Small intestine (tissue), 7 donors: ENCODE data around the gene EPAS1. TPM values are rescaled to one million over a fixed set of nuclear protein-coding genes. Genes with fewer than 3 reads are reported as not detected.

Experiments used
- DNase-seq, 2 donors: peaks; one replicate each; pipeline versions ENCODE4 v3.0.0 to v3.0.0-alpha.2; 2013
- FAIRE-seq: peaks from 2 replicates; lab custom pipeline; 2012; peaks lifted over from hg19 to GRCh38; lab: Jason Lieb, UNC
- H3K27ac ChIP-seq, 3 donors: one replicate each; pipeline ENCODE4 v1.5.1; 2013; ENCODE audit warnings: low read length in 2 of 3, mild to moderate bottlenecking in 2 of 3, control low read depth in 1 of 3, inconsistent platforms in 1 of 3, low read depth in 1 of 3, moderate library complexity in 1 of 3
- H3K27me3 ChIP-seq, 3 donors: one replicate each; pipeline ENCODE4 v1.6.1; 2013; ENCODE audit warnings: low read length in 3 of 3, inconsistent platforms in 1 of 3; ENCODE audit not compliant: control insufficient read depth in 3 of 3, insufficient read depth in 3 of 3
- H3K36me3 ChIP-seq, 3 donors: one replicate each; pipeline ENCODE4 v1.6.1; 2013; ENCODE audit warnings: low read length in 3 of 3, inconsistent platforms in 1 of 3, low read depth in 1 of 3, mild to moderate bottlenecking in 1 of 3, moderate library complexity in 1 of 3; ENCODE audit not compliant: control insufficient read depth in 3 of 3, insufficient read depth in 2 of 3
- H3K4me1 ChIP-seq, 3 donors: one replicate each; pipeline ENCODE4 v1.6.1; 2013; ENCODE audit warnings: low read length in 2 of 3, inconsistent platforms in 1 of 3, low read depth in 1 of 3, mild to moderate bottlenecking in 1 of 3, moderate library complexity in 1 of 3; ENCODE audit not compliant: control insufficient read depth in 3 of 3, insufficient read depth in 2 of 3
- H3K4me3 ChIP-seq, 3 donors: one replicate each; pipeline ENCODE4 v1.5.1; 2013; ENCODE audit warnings: low read length in 3 of 3, control low read depth in 1 of 3, inconsistent platforms in 1 of 3, low read depth in 1 of 3, mild to moderate bottlenecking in 1 of 3, moderate library complexity in 1 of 3
- H3K9me3 ChIP-seq, 2 donors: one replicate each; pipeline ENCODE4 v1.6.1; 2013; ENCODE audit warnings: low read depth in 1 of 2, low read length in 1 of 2; ENCODE audit not compliant: control insufficient read depth in 2 of 2, insufficient read depth in 1 of 2
- WGBS, 3 donors: extraction: QIAGEN DNeasy Blood & Tissue Kit; methylation state at CpG; one replicate each; pipeline ENCODE4 v1.1.7; 2013; 5-methylcytosine and 5-hydroxymethylcytosine counted together
- polyA plus RNA-seq, 4 donors: library from polyadenylated mRNA; stranded (reverse) in 3 of 4; unstranded in 1 of 4; fragments of 200-250 nt in 3 of 4; fragments of 120-200 nt in 1 of 4; gene quantifications; one replicate each; pipeline versions ENCODE4 v1.2.1 to v1.2.3, GENCODE V29; 2013
- donor health status: healthy with polysubstance abuse.
- donor health status: control.
- donor health status: control.
- donor health status: Bipolar disorder and iron deficiency.
- donor health status: healthy.

Gene EPAS1
- polyA plus RNA-seq, 4 donors = 22.7 to 106 (median 64.1) TPM

DNA sequence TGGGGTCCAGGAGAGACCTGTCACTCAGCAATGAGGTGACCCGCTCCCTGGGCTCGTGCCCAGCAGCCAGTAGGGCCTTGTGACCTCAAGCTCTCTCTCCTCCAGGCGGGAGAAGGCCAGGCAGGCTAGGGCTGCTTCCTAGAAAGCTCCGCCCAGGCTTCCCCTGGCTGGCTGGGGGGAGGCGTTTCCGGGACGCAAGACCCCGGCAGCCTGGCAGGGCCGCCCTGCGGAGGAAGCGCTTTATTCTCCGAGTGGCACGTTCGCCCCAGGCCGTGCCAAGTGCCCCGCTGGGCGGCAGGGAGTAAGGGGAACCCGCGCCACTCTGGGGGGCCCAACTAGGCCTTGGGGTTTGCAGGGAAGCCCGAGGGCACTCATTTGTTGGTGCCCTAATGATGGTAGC, 21.2 kb upstream of the EPAS1 start:
- Histone ChIP-seq H3K9me3 (no peaks in the 10 kb centered on the region), H3K27ac (peak overlapping the region in 1 of 3 donors; percentile 65), H3K4me1 (peaks cover 0 to 6% (median 0%) of the 10 kb centered on the region in 3 donors), H3K4me3 (no peak overlapping the region), H3K27me3 (no peaks in the 10 kb centered on the region), H3K36me3 (no peaks in the 10 kb centered on the region)
- FAIRE-seq = no peak
- DNase-seq = peak in 1 of 2 donors; percentile 11
- 49 to 90% (median 85%) methylated on average over 18 to 20 of the region's 20 CpGs for WGBS, 3 donors

DNA sequence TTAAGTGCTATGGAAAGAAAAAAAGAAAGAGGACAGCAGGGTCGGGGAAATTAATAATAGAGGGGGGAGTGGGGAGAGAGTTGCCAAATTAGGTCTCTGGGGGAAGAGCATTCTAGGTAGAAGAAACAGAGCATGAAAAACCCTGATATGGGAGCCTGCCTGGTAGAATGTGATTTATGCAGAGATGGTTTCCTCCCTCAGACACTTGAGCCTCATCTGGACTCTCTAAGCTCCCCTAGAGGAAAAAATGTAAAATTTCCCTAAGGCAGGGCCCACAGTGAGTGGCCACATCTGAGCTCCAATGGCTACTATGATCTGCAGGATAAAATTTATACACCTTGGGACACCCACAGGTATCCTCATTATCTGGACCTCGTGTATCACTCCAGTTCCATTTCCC, 20.6 kb upstream of the EPAS1 start:
- peak overlapping the region in 1 of 3 donors; percentile 28 for H3K27ac ChIP-seq
- no peak for FAIRE-seq
- 65 to 67% (median 65%) methylated on average over 2 of the region's 2 CpGs for WGBS, 3 donors

DNA sequence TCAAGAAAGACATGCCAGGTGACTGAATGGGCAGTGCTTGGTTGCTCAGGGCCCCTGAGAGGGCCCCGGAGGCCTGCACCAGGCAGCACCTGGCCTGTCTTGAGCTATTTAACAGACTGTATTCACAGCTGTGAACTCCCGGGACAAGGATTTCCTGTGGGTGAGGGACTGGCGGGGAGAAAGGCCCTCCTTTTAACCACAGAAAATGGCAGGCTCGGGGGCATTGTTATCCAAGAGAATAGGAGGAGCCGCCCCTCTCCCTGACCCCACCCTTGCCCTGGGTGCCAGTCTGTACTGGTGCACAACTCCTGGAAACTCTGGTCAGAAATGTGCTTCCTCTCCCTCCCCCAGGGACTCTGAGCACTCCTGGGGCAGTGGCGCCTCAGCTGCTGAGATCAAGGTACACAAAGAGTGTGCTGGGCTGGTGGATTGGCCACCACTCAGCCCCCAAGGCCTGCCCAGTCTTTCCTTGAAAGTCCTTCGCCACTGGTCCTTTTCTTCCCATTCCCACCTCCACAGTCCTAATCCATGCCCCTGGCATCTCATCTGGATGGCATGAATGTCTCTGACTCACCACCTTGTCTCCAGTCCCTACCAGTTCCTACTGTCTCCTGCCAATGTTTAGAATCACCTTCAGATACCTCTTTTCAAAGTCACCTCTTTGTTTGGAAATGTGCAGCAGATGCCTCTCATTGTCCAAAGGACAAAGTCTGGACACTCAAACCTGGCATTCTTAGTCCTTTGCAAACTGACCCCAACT, 19.6 kb upstream of the EPAS1 start:
- H3K27me3 ChIP-seq = no peaks in the 10 kb centered on the region
- 34 to 59% (median 43%) methylated on average over 7 of the region's 7 CpGs for WGBS, 3 donors
- peaks cover 0 to 6% (median 0%) of the 10 kb centered on the region in 3 donors for H3K4me1 ChIP-seq
- H3K9me3 ChIP-seq = no peaks in the 10 kb centered on the region
- peak overlapping the region in 1 of 3 donors; percentile 11 for H3K27ac ChIP-seq
- no peak for FAIRE-seq
- H3K4me3 ChIP-seq = no peak overlapping the region
- peak in 1 of 2 donors; percentile 27 for DNase-seq
- no peaks in the 10 kb centered on the region for H3K36me3 ChIP-seq

More for the DNA sequence above, 20.6 kb upstream of the EPAS1 start:
- peaks cover 0 to 6% (median 0%) of the 10 kb centered on the region in 3 donors for H3K4me1 ChIP-seq
- no peaks in the 10 kb centered on the region for H3K9me3 ChIP-seq
- no peaks in the 10 kb centered on the region for H3K36me3 ChIP-seq
- no peak for DNase-seq
- H3K4me3 ChIP-seq = no peak overlapping the region
- H3K27me3 ChIP-seq = no peaks in the 10 kb centered on the region

DNA sequence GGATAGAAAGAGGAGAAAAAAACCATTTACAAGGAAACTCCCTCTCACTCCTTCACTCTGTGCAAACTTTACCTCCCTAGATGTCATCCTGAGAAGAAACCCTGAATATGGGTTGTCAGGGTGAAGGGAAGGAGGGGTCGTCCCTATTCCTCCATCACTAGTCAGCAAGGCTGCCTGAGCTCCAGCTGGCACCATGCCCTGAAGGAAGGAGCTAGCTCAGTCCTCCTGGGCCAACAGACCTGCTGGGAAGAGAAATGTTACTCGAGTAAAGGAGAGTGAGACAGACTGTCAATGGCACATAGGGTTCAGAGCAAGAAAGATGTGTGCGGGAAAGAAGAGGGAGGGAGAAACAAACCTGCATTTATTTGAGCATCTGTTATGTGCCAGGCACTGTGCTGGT, 18.3 kb upstream of the EPAS1 start:
- WGBS, 3 donors = 69 to 77% (median 71%) methylated on average over 3 of the region's 3 CpGs
- no peak for FAIRE-seq

DNA sequence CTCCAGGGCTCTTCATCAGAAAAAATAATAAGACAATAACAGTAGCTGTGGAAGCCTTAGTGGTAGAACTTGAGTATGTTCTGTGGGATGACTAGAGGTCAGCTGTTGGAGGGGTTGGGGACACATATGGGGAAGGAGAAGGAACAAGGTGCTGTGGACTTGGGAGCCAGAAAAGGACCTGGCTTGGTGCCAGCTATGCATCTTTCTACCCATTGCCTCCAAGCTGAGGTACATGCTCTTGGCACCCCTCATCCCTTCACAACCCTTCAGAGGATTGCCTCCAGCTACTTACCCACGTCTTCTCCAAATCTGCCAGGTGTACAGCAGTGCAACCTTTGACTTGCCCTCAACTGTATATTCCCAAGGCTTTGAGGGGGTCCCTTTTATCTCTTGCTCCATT, 15.3 kb upstream of the EPAS1 start:
- FAIRE-seq (no peak), DNase-seq (no peak)
- WGBS, 3 donors = 62 to 94% (median 87%) methylated on average over 1 of the region's 1 CpG
- no peaks in the 10 kb centered on the region for H3K36me3 ChIP-seq
- H3K9me3 ChIP-seq = no peaks in the 10 kb centered on the region
- H3K27ac ChIP-seq = no peak overlapping the region
- peaks cover 0 to 7% (median 0%) of the 10 kb centered on the region in 3 donors for H3K4me1 ChIP-seq
- no peak overlapping the region for H3K4me3 ChIP-seq
- H3K27me3 ChIP-seq = no peaks in the 10 kb centered on the region

More for the DNA sequence above, 18.3 kb upstream of the EPAS1 start:
- Histone ChIP-seq H3K27ac (no peak overlapping the region), H3K4me3 (no peak overlapping the region), H3K27me3 (no peaks in the 10 kb centered on the region), H3K9me3 (no peaks in the 10 kb centered on the region), H3K4me1 (peaks cover 0 to 6% (median 0%) of the 10 kb centered on the region in 3 donors), H3K36me3 (no peaks in the 10 kb centered on the region)
- no peak for DNase-seq

DNA sequence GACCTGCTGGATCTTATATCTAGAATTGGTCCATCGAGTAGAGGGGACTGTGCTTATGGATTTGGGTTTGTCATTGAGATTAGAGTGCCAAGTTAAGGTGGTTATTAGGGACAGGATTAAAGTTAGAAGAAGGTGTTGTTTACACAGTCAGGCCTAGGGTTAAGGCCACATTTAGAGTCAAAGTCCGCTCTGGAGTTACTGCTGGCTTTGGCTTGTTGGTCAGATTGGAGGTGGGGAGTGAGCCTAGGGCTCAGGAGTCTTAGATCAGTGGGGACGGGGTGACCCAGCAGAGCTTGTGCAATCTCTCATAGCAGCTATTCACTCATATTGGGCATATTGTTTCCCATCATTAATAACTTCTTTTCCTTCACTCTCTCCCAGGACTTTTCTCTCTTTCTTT, 13.5 kb upstream of the EPAS1 start:
- 41 to 69% (median 43%) methylated on average over 3 of the region's 3 CpGs for WGBS, 3 donors
- H3K27me3 ChIP-seq = no peaks in the 10 kb centered on the region
- no peak for FAIRE-seq

DNA sequence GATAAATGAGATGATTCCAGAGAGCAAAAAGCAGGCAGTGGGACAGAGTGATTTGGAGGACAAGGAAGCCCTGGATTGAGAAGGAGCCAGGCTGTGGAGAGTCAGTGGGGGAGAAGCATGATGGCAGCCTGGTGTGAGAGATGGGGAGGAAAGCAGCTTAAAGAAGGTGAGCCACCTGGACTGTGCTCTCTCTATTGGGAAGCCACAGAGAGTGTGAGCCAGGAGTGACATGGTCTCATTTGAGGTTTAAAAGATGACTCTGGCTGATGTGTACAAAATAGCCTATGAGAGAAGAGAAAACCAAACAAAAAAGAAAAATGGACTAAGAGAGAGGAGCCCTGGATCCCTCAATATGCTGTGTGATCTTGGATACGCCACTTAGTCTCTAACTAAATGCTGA, 12.9 kb upstream of the EPAS1 start:
- Histone ChIP-seq H3K27me3 (no peaks in the 10 kb centered on the region), H3K4me3 (no peak overlapping the region), H3K27ac (no peak overlapping the region), H3K4me1 (peaks cover 0 to 4% (median 0%) of the 10 kb centered on the region in 3 donors), H3K36me3 (no peaks in the 10 kb centered on the region), H3K9me3 (no peaks in the 10 kb centered on the region)
- DNase-seq = no peak
- FAIRE-seq = no peak
- 85 to 96% (median 92%) methylated on average over 1 of the region's 1 CpG for WGBS, 3 donors

More for the DNA sequence above, 13.5 kb upstream of the EPAS1 start:
- Histone ChIP-seq H3K36me3 (no peaks in the 10 kb centered on the region), H3K4me1 (peaks cover 0 to 4% (median 0%) of the 10 kb centered on the region in 3 donors), H3K27ac (no peak overlapping the region), H3K9me3 (no peaks in the 10 kb centered on the region), H3K4me3 (no peak overlapping the region)
- no peak for DNase-seq

DNA sequence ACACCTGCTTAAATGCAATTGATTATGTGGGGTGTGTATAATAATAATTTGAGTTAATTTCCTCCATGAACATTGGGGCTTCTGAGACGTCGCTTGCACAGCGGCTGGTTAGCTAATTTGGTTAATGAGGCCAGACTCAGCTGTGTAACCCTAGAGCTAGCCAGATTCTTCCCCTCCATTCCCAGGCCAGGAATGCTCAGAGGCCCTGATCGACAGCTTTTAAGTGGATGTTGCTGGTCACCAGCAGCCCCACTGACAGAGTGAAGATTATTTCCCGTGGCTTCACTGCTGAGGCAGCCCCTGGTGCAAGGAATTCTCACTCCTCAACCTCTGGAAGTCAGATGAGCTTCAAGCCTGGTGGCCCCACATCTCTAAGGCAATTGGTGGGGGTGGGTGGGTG, 12.4 kb upstream of the EPAS1 start:
- Histone ChIP-seq H3K27ac (no peak overlapping the region), H3K9me3 (no peaks in the 10 kb centered on the region), H3K4me3 (no peak overlapping the region), H3K4me1 (peaks cover 0 to 4% (median 0%) of the 10 kb centered on the region in 3 donors), H3K27me3 (no peaks in the 10 kb centered on the region), H3K36me3 (no peaks in the 10 kb centered on the region)
- WGBS, 3 donors = 78 to 86% (median 80%) methylated on average over 5 of the region's 5 CpGs
- FAIRE-seq (no peak), DNase-seq (no peak)
